ENCODE data around the gene NPRL2. TPM values are rescaled to one million over a fixed set of nuclear protein-coding genes. Genes with fewer than 3 reads are reported as not detected.
A peak's percentile ranks its signal among the peaks of the same experiment; 100 is the strongest.

Gene NPRL2
- polyA plus RNA-seq, 4 donors, result 16.2 to 31.8 (median 21.3) TPM

GRCh38 chr3:50378024-50378423, 27.4 kb upstream of the NPRL2 start:
- no peak for FAIRE-seq
- H3K36me3 ChIP-seq (ENCODE audit: control insufficient read depth in 3 of 3, insufficient read depth in 2 of 3, low read depth in 1 of 3, low read length in 3 of 3), result peaks cover 0 to 3% (median 0%) of the 10 kb centered on the region in 3 donors
- WGBS, 3 donors, result 75 to 94% (median 81%) methylated on average over 6 of the region's 6 CpGs

GRCh38 chr3:50375258-50375931, 24.8 kb upstream of the NPRL2 start:
- peaks cover 0 to 3% (median 0%) of the 10 kb centered on the region in 3 donors for H3K36me3 ChIP-seq (ENCODE audit: control insufficient read depth in 3 of 3, insufficient read depth in 2 of 3, low read depth in 1 of 3, low read length in 3 of 3)
- no peak overlapping the region for H3K4me3 ChIP-seq (ENCODE audit: low read depth in 1 of 3, low read length in 3 of 3)
- WGBS, 3 donors, result 66 to 74% (median 66%) methylated on average over 7 of the region's 7 CpGs
- DNase-seq (no peak), FAIRE-seq (no peak)
- H3K9me3 ChIP-seq (ENCODE audit: control insufficient read depth in 2 of 2, insufficient read depth in 1 of 2, low read depth in 1 of 2, low read length in 1 of 2), result no peaks in the 10 kb centered on the region
- H3K27me3 ChIP-seq (ENCODE audit: control insufficient read depth in 3 of 3, insufficient read depth in 3 of 3, low read length in 3 of 3), result peaks cover 0 to 3% (median 0%) of the 10 kb centered on the region in 3 donors
- H3K27ac ChIP-seq (ENCODE audit: low read depth in 1 of 3, low read length in 2 of 3), result no peak overlapping the region
- peaks cover 0 to 12% (median 2%) of the 10 kb centered on the region in 3 donors for H3K4me1 ChIP-seq (ENCODE audit: control insufficient read depth in 3 of 3, insufficient read depth in 2 of 3, low read depth in 1 of 3, low read length in 2 of 3)

More at GRCh38 chr3:50378024-50378423, 27.4 kb upstream of the NPRL2 start:
- no peak overlapping the region for H3K4me3 ChIP-seq (ENCODE audit: low read depth in 1 of 3, low read length in 3 of 3)
- no peak overlapping the region for H3K27ac ChIP-seq (ENCODE audit: low read depth in 1 of 3, low read length in 2 of 3)
- no peaks in the 10 kb centered on the region for H3K9me3 ChIP-seq (ENCODE audit: control insufficient read depth in 2 of 2, insufficient read depth in 1 of 2, low read depth in 1 of 2, low read length in 1 of 2)
- H3K4me1 ChIP-seq (ENCODE audit: control insufficient read depth in 3 of 3, insufficient read depth in 2 of 3, low read depth in 1 of 3, low read length in 2 of 3), result peaks cover 0 to 3% (median 0%) of the 10 kb centered on the region in 3 donors
- no peak for DNase-seq
- H3K27me3 ChIP-seq (ENCODE audit: control insufficient read depth in 3 of 3, insufficient read depth in 3 of 3, low read length in 3 of 3), result peaks cover 0 to 3% (median 0%) of the 10 kb centered on the region in 3 donors

- no peak for DNase-seq
- no peak for FAIRE-seq
- 74 to 76% (median 75%) methylated on average over 20 to 22 of the region's 22 CpGs for WGBS, 3 donors
- H3K27me3 ChIP-seq (ENCODE audit: control insufficient read depth in 3 of 3, insufficient read depth in 3 of 3, low read length in 3 of 3), result peaks cover 0 to 3% (median 0%) of the 10 kb centered on the region in 3 donors
- H3K36me3 ChIP-seq (ENCODE audit: control insufficient read depth in 3 of 3, insufficient read depth in 2 of 3, low read depth in 1 of 3, low read length in 3 of 3), result peaks cover 0 to 3% (median 0%) of the 10 kb centered on the region in 3 donors
- no peak overlapping the region for H3K4me3 ChIP-seq (ENCODE audit: low read depth in 1 of 3, low read length in 3 of 3)
- no peak overlapping the region for H3K27ac ChIP-seq (ENCODE audit: low read depth in 1 of 3, low read length in 2 of 3)
- H3K4me1 ChIP-seq (ENCODE audit: control insufficient read depth in 3 of 3, insufficient read depth in 2 of 3, low read depth in 1 of 3, low read length in 2 of 3), result peaks cover 0 to 12% (median 2%) of the 10 kb centered on the region in 3 donors
- no peaks in the 10 kb centered on the region for H3K9me3 ChIP-seq (ENCODE audit: control insufficient read depth in 2 of 2, insufficient read depth in 1 of 2, low read depth in 1 of 2, low read length in 1 of 2)
These were observed 24.0 kb upstream of the NPRL2 start for GRCh38 chr3:50374363-50375257.

- Histone ChIP-seq H3K36me3 (ENCODE audit: control insufficient read depth in 3 of 3, insufficient read depth in 2 of 3, low read depth in 1 of 3, low read length in 3 of 3) (peaks cover 0 to 3% (median 0%) of the 10 kb centered on the region in 3 donors), H3K4me1 (ENCODE audit: control insufficient read depth in 3 of 3, insufficient read depth in 2 of 3, low read depth in 1 of 3, low read length in 2 of 3) (peaks cover 0 to 12% (median 2%) of the 10 kb centered on the region in 3 donors), H3K4me3 (ENCODE audit: low read depth in 1 of 3, low read length in 3 of 3) (no peak overlapping the region), H3K9me3 (ENCODE audit: control insufficient read depth in 2 of 2, insufficient read depth in 1 of 2, low read depth in 1 of 2, low read length in 1 of 2) (no peaks in the 10 kb centered on the region), H3K27me3 (ENCODE audit: control insufficient read depth in 3 of 3, insufficient read depth in 3 of 3, low read length in 3 of 3) (peaks cover 0 to 3% (median 0%) of the 10 kb centered on the region in 3 donors), H3K27ac (ENCODE audit: low read depth in 1 of 3, low read length in 2 of 3) (no peak overlapping the region)
- no peak for FAIRE-seq
- 58 to 67% (median 59%) methylated on average over 12 of the region's 12 CpGs for WGBS, 3 donors
- no peak for DNase-seq
These were observed 22.8 kb upstream of the NPRL2 start for GRCh38 chr3:50373146-50374051.

- Histone ChIP-seq H3K27ac (ENCODE audit: low read depth in 1 of 3, low read length in 2 of 3) (no peak overlapping the region), H3K4me3 (ENCODE audit: low read depth in 1 of 3, low read length in 3 of 3) (no peak overlapping the region), H3K36me3 (ENCODE audit: control insufficient read depth in 3 of 3, insufficient read depth in 2 of 3, low read depth in 1 of 3, low read length in 3 of 3) (peaks cover 0 to 2% (median 0%) of the 10 kb centered on the region in 3 donors), H3K27me3 (ENCODE audit: control insufficient read depth in 3 of 3, insufficient read depth in 3 of 3, low read length in 3 of 3) (peaks cover 0 to 3% (median 0%) of the 10 kb centered on the region in 3 donors), H3K9me3 (ENCODE audit: control insufficient read depth in 2 of 2, insufficient read depth in 1 of 2, low read depth in 1 of 2, low read length in 1 of 2) (no peaks in the 10 kb centered on the region), H3K4me1 (ENCODE audit: control insufficient read depth in 3 of 3, insufficient read depth in 2 of 3, low read depth in 1 of 3, low read length in 2 of 3) (peaks cover 0 to 12% (median 2%) of the 10 kb centered on the region in 3 donors)
- DNase-seq (peak; percentile 78 to 94), FAIRE-seq (no peak)
- 16 to 46% (median 30%) methylated on average over 8 of the region's 8 CpGs for WGBS, 3 donors
These were observed 21.8 kb upstream of the NPRL2 start for GRCh38 chr3:50372349-50372748.

GRCh38 chr3:50371133-50371685, 20.6 kb upstream of the NPRL2 start:
- no peak for DNase-seq
- peaks cover 0 to 3% (median 0%) of the 10 kb centered on the region in 3 donors for H3K27me3 ChIP-seq (ENCODE audit: control insufficient read depth in 3 of 3, insufficient read depth in 3 of 3, low read length in 3 of 3)
- peaks cover 0 to 12% (median 2%) of the 10 kb centered on the region in 3 donors for H3K4me1 ChIP-seq (ENCODE audit: control insufficient read depth in 3 of 3, insufficient read depth in 2 of 3, low read depth in 1 of 3, low read length in 2 of 3)
- 65 to 85% (median 79%) methylated on average over 3 of the region's 3 CpGs for WGBS, 3 donors
- no peaks in the 10 kb centered on the region for H3K9me3 ChIP-seq (ENCODE audit: control insufficient read depth in 2 of 2, insufficient read depth in 1 of 2, low read depth in 1 of 2, low read length in 1 of 2)
- H3K27ac ChIP-seq (ENCODE audit: low read depth in 1 of 3, low read length in 2 of 3), result no peak overlapping the region
- H3K4me3 ChIP-seq (ENCODE audit: low read depth in 1 of 3, low read length in 3 of 3), result no peak overlapping the region
- no peaks in the 10 kb centered on the region for H3K36me3 ChIP-seq (ENCODE audit: control insufficient read depth in 3 of 3, insufficient read depth in 2 of 3, low read depth in 1 of 3, low read length in 3 of 3)
- no peak for FAIRE-seq

- Histone ChIP-seq H3K9me3 (ENCODE audit: control insufficient read depth in 2 of 2, insufficient read depth in 1 of 2, low read depth in 1 of 2, low read length in 1 of 2) (no peaks in the 10 kb centered on the region), H3K4me3 (ENCODE audit: low read depth in 1 of 3, low read length in 3 of 3) (no peak overlapping the region), H3K36me3 (ENCODE audit: control insufficient read depth in 3 of 3, insufficient read depth in 2 of 3, low read depth in 1 of 3, low read length in 3 of 3) (no peaks in the 10 kb centered on the region), H3K27me3 (ENCODE audit: control insufficient read depth in 3 of 3, insufficient read depth in 3 of 3, low read length in 3 of 3) (peaks cover 0 to 3% (median 0%) of the 10 kb centered on the region in 3 donors), H3K4me1 (ENCODE audit: control insufficient read depth in 3 of 3, insufficient read depth in 2 of 3, low read depth in 1 of 3, low read length in 2 of 3) (peaks cover 0 to 16% (median 2%) of the 10 kb centered on the region in 3 donors), H3K27ac (ENCODE audit: low read depth in 1 of 3, low read length in 2 of 3) (no peak overlapping the region)
- WGBS, 3 donors, result 56 to 66% (median 60%) methylated on average over 14 of the region's 14 CpGs
- DNase-seq (no peak), FAIRE-seq (no peak)
These were observed 20.0 kb upstream of the NPRL2 start for GRCh38 chr3:50370594-50370993.

Data from small intestine (tissue), 7 donors.